HG02798 (cell line): ENCODE data around the gene TBC1D22A.
"Not testable (repeated sequence)": the region's sequence is repeated elsewhere in the genome, so short reads cannot be mapped to it uniquely, and the experiment has no call there.

Source experiments
- ATAC-seq: cut with Tn5 transposase; IDR thresholded peaks from one replicate; pipeline ENCODE4 v1.9.1; 2021; ENCODE audit warnings: mild to moderate bottlenecking; ENCODE audit not compliant: unreplicated experiment, poor library complexity

TBC1D22A gene

GRCh38 chr22:47164514-47165337 is 402.3 kb downstream of the TBC1D22A start:
- no peak for ATAC-seq

- ATAC-seq: no peak
Measured at GRCh38 chr22:47165338-47166032, 403.0 kb downstream of the TBC1D22A start.

- ATAC-seq: no peak
Measured at GRCh38 chr22:47166033-47166404, 403.6 kb downstream of the TBC1D22A start.

GRCh38 chr22:47166446-47167016 is 404.1 kb downstream of the TBC1D22A start:
- ATAC-seq: no peak

GRCh38 chr22:47167056-47167455 is 404.6 kb downstream of the TBC1D22A start:
- ATAC-seq: no peak

GRCh38 chr22:47167921-47168320 is 405.5 kb downstream of the TBC1D22A start:
- ATAC-seq: not testable (repeated sequence)

- ATAC-seq: no peak
Measured at GRCh38 chr22:47168441-47168840, 406.0 kb downstream of the TBC1D22A start.

- no peak for ATAC-seq
Measured at GRCh38 chr22:47168900-47169800, 406.7 kb downstream of the TBC1D22A start.

GRCh38 chr22:47169801-47170140 is 407.3 kb downstream of the TBC1D22A start:
- ATAC-seq: no peak

- not testable (repeated sequence) for ATAC-seq
Measured at GRCh38 chr22:47170511-47171440, 408.3 kb downstream of the TBC1D22A start.

- ATAC-seq: no peak
Measured at GRCh38 chr22:47171441-47172221, 409.2 kb downstream of the TBC1D22A start.

GRCh38 chr22:47172771-47173534 is 410.5 kb downstream of the TBC1D22A start:
- ATAC-seq: no peak

GRCh38 chr22:47173535-47174021 is 411.1 kb downstream of the TBC1D22A start:
- no peak for ATAC-seq

- ATAC-seq: no peak
Measured at GRCh38 chr22:47174096-47174495, 411.6 kb downstream of the TBC1D22A start.

- no peak for ATAC-seq
Measured at GRCh38 chr22:47174671-47175112, 412.2 kb downstream of the TBC1D22A start.

GRCh38 chr22:47175151-47176025 is 412.9 kb downstream of the TBC1D22A start:
- ATAC-seq: no peak

- ATAC-seq: no peak
Measured at GRCh38 chr22:47176026-47176389, 413.6 kb downstream of the TBC1D22A start.
